ENCODE measurements around the gene KIAA0753.

DNA sequence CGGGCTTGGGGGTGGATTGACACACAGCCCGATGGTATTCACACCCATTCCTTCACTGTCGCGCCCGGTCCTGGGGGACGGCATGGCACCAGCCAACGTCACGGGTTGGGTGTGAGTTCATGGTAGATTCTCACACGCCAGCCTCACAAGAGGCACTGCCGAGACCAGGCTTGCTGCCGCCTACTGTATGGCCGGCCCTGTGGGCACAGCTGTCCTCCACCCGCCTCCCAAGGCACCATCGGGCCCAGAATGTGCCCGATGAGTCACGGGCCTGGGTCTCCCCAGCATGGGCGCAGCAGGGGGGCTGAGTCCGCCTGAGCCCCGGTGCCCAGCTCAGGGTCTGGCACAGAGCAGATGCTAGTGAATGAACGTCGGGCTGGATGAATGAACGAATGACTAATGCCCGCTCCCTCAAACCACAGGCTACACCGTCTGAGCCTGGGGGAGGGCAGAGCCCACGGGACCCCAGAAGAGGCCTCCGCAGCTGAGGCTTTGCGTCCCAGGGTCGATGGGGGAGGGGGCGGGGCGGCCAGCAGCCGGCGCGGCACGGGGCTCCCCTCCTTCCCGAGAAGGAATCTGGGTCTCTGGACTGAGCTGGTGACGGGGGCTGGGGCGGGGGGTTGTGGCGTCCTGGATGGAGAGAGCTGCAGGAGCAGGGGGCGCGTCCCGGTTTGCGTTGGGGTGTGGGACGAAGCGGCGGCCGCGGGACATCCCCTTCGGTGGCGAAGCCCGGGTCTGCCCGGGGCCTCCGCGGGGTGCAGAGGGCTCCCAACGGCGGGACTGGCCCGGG lies 85.0 kb downstream of the KIAA0753 start:
- TF ChIP-seq, protein P1, sequence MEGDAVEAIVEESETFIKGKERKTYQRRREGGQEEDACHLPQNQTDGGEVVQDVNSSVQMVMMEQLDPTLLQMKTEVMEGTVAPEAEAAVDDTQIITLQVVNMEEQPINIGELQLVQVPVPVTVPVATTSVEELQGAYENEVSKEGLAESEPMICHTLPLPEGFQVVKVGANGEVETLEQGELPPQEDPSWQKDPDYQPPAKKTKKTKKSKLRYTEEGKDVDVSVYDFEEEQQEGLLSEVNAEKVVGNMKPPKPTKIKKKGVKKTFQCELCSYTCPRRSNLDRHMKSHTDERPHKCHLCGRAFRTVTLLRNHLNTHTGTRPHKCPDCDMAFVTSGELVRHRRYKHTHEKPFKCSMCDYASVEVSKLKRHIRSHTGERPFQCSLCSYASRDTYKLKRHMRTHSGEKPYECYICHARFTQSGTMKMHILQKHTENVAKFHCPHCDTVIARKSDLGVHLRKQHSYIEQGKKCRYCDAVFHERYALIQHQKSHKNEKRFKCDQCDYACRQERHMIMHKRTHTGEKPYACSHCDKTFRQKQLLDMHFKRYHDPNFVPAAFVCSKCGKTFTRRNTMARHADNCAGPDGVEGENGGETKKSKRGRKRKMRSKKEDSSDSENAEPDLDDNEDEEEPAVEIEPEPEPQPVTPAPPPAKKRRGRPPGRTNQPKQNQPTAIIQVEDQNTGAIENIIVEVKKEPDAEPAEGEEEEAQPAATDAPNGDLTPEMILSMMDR (IDR thresholded peaks at IDR 0.05 in 4 of 5, conservative IDR thresholded peaks at IDR 0.05 in 1 of 5) = no peak
- no peak for TF ChIP-seq POLR2A (IDR thresholded peaks at IDR 0.05)
